HG03565 (cell line): ENCODE results near the gene EBF3.

Experiments used
- ATAC-seq: cut with Tn5 transposase; IDR thresholded peaks from one replicate; pipeline ENCODE4 v1.9.1; 2021; ENCODE audit warnings: mild to moderate bottlenecking, moderate library complexity; ENCODE audit not compliant: unreplicated experiment

EBF3 gene

GRCh38 chr10:129960481-129961156, 3.5 kb downstream of the EBF3 start:
- no peak for ATAC-seq

GRCh38 chr10:129959544-129960480, 4.3 kb downstream of the EBF3 start:
- no peak for ATAC-seq

GRCh38 chr10:129958629-129959543, 5.2 kb downstream of the EBF3 start:
- no peak for ATAC-seq

- ATAC-seq: no peak
These were observed 5.9 kb downstream of the EBF3 start for GRCh38 chr10:129958148-129958628.

GRCh38 chr10:129956876-129957673, 7.0 kb downstream of the EBF3 start:
- no peak for ATAC-seq

GRCh38 chr10:129956286-129956670, 7.8 kb downstream of the EBF3 start:
- ATAC-seq: no peak

GRCh38 chr10:129955601-129956285, 8.3 kb downstream of the EBF3 start:
- ATAC-seq: no peak

- no peak for ATAC-seq
These were observed 9.4 kb downstream of the EBF3 start for GRCh38 chr10:129954492-129955315.

GRCh38 chr10:129953119-129954051, 10.7 kb downstream of the EBF3 start:
- no peak for ATAC-seq

GRCh38 chr10:129952378-129953118, 11.5 kb downstream of the EBF3 start:
- no peak for ATAC-seq

- no peak for ATAC-seq
These were observed 12.2 kb downstream of the EBF3 start for GRCh38 chr10:129951970-129952265.

GRCh38 chr10:129951101-129951969, 12.7 kb downstream of the EBF3 start:
- no peak for ATAC-seq

GRCh38 chr10:129950676-129951075, 13.4 kb downstream of the EBF3 start:
- no peak for ATAC-seq

- no peak for ATAC-seq
These were observed 14.2 kb downstream of the EBF3 start for GRCh38 chr10:129949891-129950291.

- no peak for ATAC-seq
These were observed 14.7 kb downstream of the EBF3 start for GRCh38 chr10:129949411-129949810.

GRCh38 chr10:129946859-129947258, 17.2 kb downstream of the EBF3 start:
- ATAC-seq: no peak
